NCI-H748 (cell line): ENCODE measurements around the gene RGS19.

Experiments
- DNase-seq: peaks from one replicate; lab custom pipeline; 2025; ENCODE audit not compliant: unreplicated experiment; lab: John Stamatoyannopoulos, UW

RGS19 gene

GRCh38 chr20:64065062-64065973 is 14.0 kb downstream of the RGS19 start:
- no peak for DNase-seq

GRCh38 chr20:64064145-64064698 is 15.1 kb downstream of the RGS19 start:
- no peak for DNase-seq

- peak; percentile 5 for DNase-seq
These were observed 15.8 kb downstream of the RGS19 start for GRCh38 chr20:64063389-64064144.

- peak; percentile 92 for DNase-seq
These were observed 16.5 kb downstream of the RGS19 start, which contains the start of gene TCEA2 for GRCh38 chr20:64062596-64063388. Gene TCEA2, plus strand, starts transcription at chr20:64063198. Its CDS starts 115 bp downstream, at chr20:64063313.

GRCh38 chr20:64062276-64062595 is 17.1 kb downstream of the RGS19 start:
- no peak for DNase-seq

GRCh38 chr20:64058536-64058935 is 20.8 kb downstream of the RGS19 start:
- DNase-seq = no peak

GRCh38 chr20:64057628-64058498 is 21.5 kb downstream of the RGS19 start:
- DNase-seq = peak; percentile 58

GRCh38 chr20:64056889-64057627 is 22.3 kb downstream of the RGS19 start:
- no peak for DNase-seq

- no peak for DNase-seq
These were observed 22.8 kb downstream of the RGS19 start for GRCh38 chr20:64056639-64056888.

- no peak for DNase-seq
These were observed 23.3 kb downstream of the RGS19 start for GRCh38 chr20:64055893-64056638.

- DNase-seq = no peak
These were observed 23.9 kb downstream of the RGS19 start for GRCh38 chr20:64055396-64055892.

GRCh38 chr20:64053841-64054661 is 25.3 kb downstream of the RGS19 start:
- DNase-seq = no peak

- no peak for DNase-seq
These were observed 26.1 kb downstream of the RGS19 start for GRCh38 chr20:64052987-64053840.

GRCh38 chr20:64052326-64052722 is 27.0 kb downstream of the RGS19 start:
- DNase-seq = no peak

- DNase-seq = no peak
These were observed 27.6 kb downstream of the RGS19 start for GRCh38 chr20:64051561-64052325.

GRCh38 chr20:64051033-64051452 is 28.3 kb downstream of the RGS19 start:
- DNase-seq = no peak
